CD4-positive, alpha-beta T cell treated with Interleukin-17A for 1 hour (primary cell): ENCODE results near the gene TFEB.
A peak's percentile ranks its signal among the peaks of the same experiment; 100 is the strongest.

ENCODE experiments used
- DNase-seq: peaks from one replicate; pipeline ENCODE4 v3.0.0-alpha.2; 2020

Gene TFEB

GRCh38 chr6:41687501-41688175 lies 47.8 kb downstream of the TFEB start:
- DNase-seq, result no peak

GRCh38 chr6:41685641-41686380 lies 49.6 kb downstream of the TFEB start:
- DNase-seq, result no peak

GRCh38 chr6:41684311-41685180 lies 50.9 kb downstream of the TFEB start:
- no peak for DNase-seq

GRCh38 chr6:41683523-41684310 lies 51.7 kb downstream of the TFEB start:
- DNase-seq, result peak; percentile 75

GRCh38 chr6:41683273-41683522 lies 52.2 kb downstream of the TFEB start:
- no peak for DNase-seq

- no peak for DNase-seq
Measured at GRCh38 chr6:41682497-41683272, 52.7 kb downstream of the TFEB start.

- peak; percentile 67 for DNase-seq
Measured at GRCh38 chr6:41682056-41682477, 53.3 kb downstream of the TFEB start.

GRCh38 chr6:41680182-41680965 lies 55.0 kb downstream of the TFEB start:
- no peak for DNase-seq

GRCh38 chr6:41679696-41680095 lies 55.7 kb downstream of the TFEB start:
- no peak for DNase-seq

GRCh38 chr6:41678511-41679084 lies 56.8 kb downstream of the TFEB start:
- no peak for DNase-seq

- DNase-seq, result no peak
Measured at GRCh38 chr6:41677124-41677921, 58.1 kb downstream of the TFEB start.

- no peak for DNase-seq
Measured at GRCh38 chr6:41676431-41676830, 59.0 kb downstream of the TFEB start.

- DNase-seq, result no peak
Measured at GRCh38 chr6:41675992-41676391, 59.4 kb downstream of the TFEB start.

- DNase-seq, result no peak
Measured at GRCh38 chr6:41675176-41675775, 60.1 kb downstream of the TFEB start.

- no peak for DNase-seq
Measured at GRCh38 chr6:41674231-41675000, 61.0 kb downstream of the TFEB start.

GRCh38 chr6:41673704-41674000 lies 61.8 kb downstream of the TFEB start:
- no peak for DNase-seq

GRCh38 chr6:41672816-41673703 lies 62.3 kb downstream of the TFEB start:
- no peak for DNase-seq

- no peak for DNase-seq
Measured at GRCh38 chr6:41672016-41672415, 63.4 kb downstream of the TFEB start.
